ENCODE results near the gene FMN1.

DNA sequence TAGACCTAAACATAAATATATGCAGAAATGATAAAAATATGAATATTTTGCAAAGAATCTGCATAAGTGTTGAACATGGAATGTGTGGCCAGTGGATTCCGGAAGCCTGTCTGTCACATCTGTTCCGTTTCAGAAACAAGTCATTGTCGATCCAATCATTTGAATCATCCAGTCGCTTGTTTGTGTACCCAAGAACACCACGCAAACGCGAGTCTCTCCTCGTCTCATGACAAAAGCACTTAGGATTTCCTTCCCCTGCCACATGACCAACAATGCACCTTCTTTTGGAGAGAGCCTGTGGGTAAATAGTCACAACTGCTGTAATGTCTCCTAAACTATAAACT, 80.2 kb downstream of the FMN1 start:
- TF ChIP-seq, protein P1, sequence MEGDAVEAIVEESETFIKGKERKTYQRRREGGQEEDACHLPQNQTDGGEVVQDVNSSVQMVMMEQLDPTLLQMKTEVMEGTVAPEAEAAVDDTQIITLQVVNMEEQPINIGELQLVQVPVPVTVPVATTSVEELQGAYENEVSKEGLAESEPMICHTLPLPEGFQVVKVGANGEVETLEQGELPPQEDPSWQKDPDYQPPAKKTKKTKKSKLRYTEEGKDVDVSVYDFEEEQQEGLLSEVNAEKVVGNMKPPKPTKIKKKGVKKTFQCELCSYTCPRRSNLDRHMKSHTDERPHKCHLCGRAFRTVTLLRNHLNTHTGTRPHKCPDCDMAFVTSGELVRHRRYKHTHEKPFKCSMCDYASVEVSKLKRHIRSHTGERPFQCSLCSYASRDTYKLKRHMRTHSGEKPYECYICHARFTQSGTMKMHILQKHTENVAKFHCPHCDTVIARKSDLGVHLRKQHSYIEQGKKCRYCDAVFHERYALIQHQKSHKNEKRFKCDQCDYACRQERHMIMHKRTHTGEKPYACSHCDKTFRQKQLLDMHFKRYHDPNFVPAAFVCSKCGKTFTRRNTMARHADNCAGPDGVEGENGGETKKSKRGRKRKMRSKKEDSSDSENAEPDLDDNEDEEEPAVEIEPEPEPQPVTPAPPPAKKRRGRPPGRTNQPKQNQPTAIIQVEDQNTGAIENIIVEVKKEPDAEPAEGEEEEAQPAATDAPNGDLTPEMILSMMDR (IDR thresholded peaks at IDR 0.05): no peak
- no peak for TF ChIP-seq POLR2AphosphoS5 (IDR thresholded peaks at IDR 0.05; ENCODE audit: insufficient read depth in 1 of 2, low read depth in 1 of 2)

Measured in vagina (tissue), 2 donors.